Naive thymus-derived CD4-positive, alpha-beta T cell (primary cell): ENCODE measurements around the gene MR1. TPM values are rescaled to one million over a fixed set of nuclear protein-coding genes. Genes with fewer than 3 reads are reported as not detected.
A peak's percentile ranks its signal among the peaks of the same experiment; 100 is the strongest.

Experiments
- ATAC-seq: fragments of 150-1000 bp; cut with Tn5 transposase; 2 replicates; pipeline ENCODE4 v1.10.0; 2021; ENCODE audit warnings: mild to moderate bottlenecking, moderate library complexity
- CTCF ChIA-PET: fragments of 350-600 bp; sonication (Branson Sonifier 250); formaldehyde crosslinking; loops from one replicate; lab custom pipeline; 2021; ENCODE audit warnings: antibody characterized with exemption; lab: Charles Lee
- POLR2A ChIA-PET: fragments of 350-600 bp; sonication (Branson Sonifier 250); formaldehyde crosslinking; loops from one replicate; lab custom pipeline; 2021; ENCODE audit warnings: antibody characterized with exemption, inconsistent platforms; lab: Charles Lee
- DNase-seq, 9 donors: peaks; one replicate each; pipeline versions ENCODE4 v3.0.0 to v3.0.0-alpha.2; 2020 to 2022; ENCODE audit warnings: mixed read lengths in 1 of 9
- H3K27ac ChIP-seq: one replicate; pipeline ENCODE4 v1.7.0; 2013; ENCODE audit warnings: mild to moderate bottlenecking, low read depth, low read length, moderate library complexity
- H3K27me3 ChIP-seq, 2 donors: one replicate each; pipeline ENCODE4 v1.7.0; 2013; ENCODE audit warnings: low read length in 2 of 2, mild to moderate bottlenecking in 2 of 2, moderate library complexity in 2 of 2; ENCODE audit not compliant: control insufficient read depth in 2 of 2, insufficient read depth in 2 of 2
- H3K36me3 ChIP-seq, 3 experiments: 1 replicate in 2 of 3; 2 replicates in 1 of 3; pipeline ENCODE4 v1.7.0; 2013; ENCODE audit warnings: low read length in 3 of 3, mild to moderate bottlenecking in 3 of 3, moderate library complexity in 1 of 3; ENCODE audit not compliant: insufficient read depth in 3 of 3, control insufficient read depth in 2 of 3
- H3K4me1 ChIP-seq, 2 donors: one replicate each; pipeline ENCODE4 v1.7.0; 2013; ENCODE audit warnings: low read length in 2 of 2, mild to moderate bottlenecking in 2 of 2, moderate library complexity in 1 of 2; ENCODE audit not compliant: control insufficient read depth in 2 of 2, insufficient read depth in 2 of 2
- H3K4me3 ChIP-seq: 2 replicates; pipeline ENCODE4 v1.7.0; 2013; ENCODE audit warnings: mild to moderate bottlenecking, low read length
- H3K9me3 ChIP-seq, 3 experiments: 1 replicate in 2 of 3; 2 replicates in 1 of 3; pipeline ENCODE4 v1.7.0; 2013; ENCODE audit warnings: low read length in 3 of 3; ENCODE audit not compliant: control insufficient read depth in 2 of 3
- H3K27ac Mint-ChIP-seq, 9 donors: one replicate each; pipeline ENCODE4 v1.8.0; 2020 to 2022; ENCODE audit warnings: mixed read lengths in 9 of 9, mild to moderate bottlenecking in 8 of 9, moderate library complexity in 5 of 9, inconsistent platforms in 2 of 9
- H3K27me3 Mint-ChIP-seq, 5 donors: one replicate each; pipeline ENCODE4 v1.8.0; 2021 to 2022; ENCODE audit warnings: mixed read lengths in 5 of 5, mild to moderate bottlenecking in 1 of 5
- H3K36me3 Mint-ChIP-seq, 5 donors: one replicate each; pipeline ENCODE4 v1.8.0; 2020 to 2022; ENCODE audit warnings: mixed read lengths in 5 of 5, mild to moderate bottlenecking in 3 of 5, inconsistent platforms in 1 of 5
- H3K4me1 Mint-ChIP-seq, 7 donors: one replicate each; pipeline ENCODE4 v1.8.0; 2020 to 2022; ENCODE audit warnings: mixed read lengths in 7 of 7, mild to moderate bottlenecking in 3 of 7, inconsistent platforms in 1 of 7
- H3K4me3 Mint-ChIP-seq, 10 donors: one replicate each; pipeline ENCODE4 v1.8.0; 2020 to 2022; ENCODE audit warnings: mild to moderate bottlenecking in 10 of 10, mixed read lengths in 10 of 10, moderate library complexity in 6 of 10, inconsistent platforms in 2 of 10
- H3K9me3 Mint-ChIP-seq, 11 donors: one replicate each; pipeline ENCODE4 v1.8.0; 2020 to 2022; ENCODE audit warnings: mixed read lengths in 11 of 11, mild to moderate bottlenecking in 4 of 11, inconsistent platforms in 1 of 11, moderate library complexity in 1 of 11
- intact Hi-C, 2 donors: fragments of 100-400 bp; cut with micrococcal nuclease; formaldehyde crosslinking; loops; one replicate each; pipeline ENCODE4 v1.15.1; 2023
- polyA plus RNA-seq, 2 donors: library from polyadenylated mRNA; unstranded; fragments of 300-500 nt; fragmentation: Illumina TruSeq; gene quantifications; one replicate each; pipeline ENCODE4 v1.2.3, GENCODE V29; 2021
- total RNA-seq, 6 experiments: library from RNA in 5 of 6; stranded (reverse) in 5 of 6; gene quantifications; 1 replicate in 5 of 6; 2 replicates in 1 of 6; pipeline ENCODE4 v1.2.3 and lab custom pipeline; 2021 to 2026

MR1 gene
- total and polyA plus RNA-seq, 7 experiments from 2014 or later = 19.8 to 39.2 (median 29.8) TPM

- Histone ChIP-seq H3K9me3 (no peaks in the 10 kb centered on the region), H3K4me1 (peaks cover 22 to 27% of the 10 kb centered on the region in 2 donors), H3K27ac (no peak overlapping the region), H3K4me3 (no peak overlapping the region), H3K36me3 (no peaks in the 10 kb centered on the region), H3K27me3 (no peaks in the 10 kb centered on the region)
- DNase-seq (no peak), ATAC-seq (no peak)
- H3K4me1 Mint-ChIP-seq = peaks cover 35 to 81% (median 64%) of the 10 kb centered on the region in 7 donors
- ChIA-PET POLR2A (interaction anchor here (12.8 kb wide), 1 partner anchor 13 kb away, joined by 264 read pairs; the partner anchor contains the start of gene IER5), CTCF (no interaction called here)
- H3K27ac Mint-ChIP-seq = peak overlapping the region in 2 of 9 donors; percentile 5 to 13
- H3K27me3 Mint-ChIP-seq = peaks cover 0 to 6% (median 0%) of the 10 kb centered on the region in 5 donors
- peaks cover 0 to 3% (median 0%) of the 10 kb centered on the region in 11 donors for H3K9me3 Mint-ChIP-seq
- intact Hi-C loops = loop anchor here in 1 of 2 donors (5.0 to 10.0 kb wide), 3 partner anchors 949 to 1504 kb away; partner anchors contain the start of genes CEP350, QSOX1 and RGS16
- peaks cover 0 to 9% (median 0%) of the 10 kb centered on the region in 5 donors for H3K36me3 Mint-ChIP-seq
- peak overlapping the region in 1 of 10 donors; percentile 56 for H3K4me3 Mint-ChIP-seq
Measured at GRCh38 chr1:181100934-181101333, 67.2 kb downstream of the MR1 start.

GRCh38 chr1:181101581-181102226 lies 67.9 kb downstream of the MR1 start:
- Histone ChIP-seq H3K4me1 (peaks cover 25 to 31% of the 10 kb centered on the region in 2 donors), H3K9me3 (no peaks in the 10 kb centered on the region), H3K36me3 (no peaks in the 10 kb centered on the region), H3K27ac (no peak overlapping the region), H3K4me3 (no peak overlapping the region), H3K27me3 (no peaks in the 10 kb centered on the region)
- CTCF ChIA-PET = no interaction called here
- Mint-ChIP-seq H3K36me3 (peaks cover 0 to 6% (median 0%) of the 10 kb centered on the region in 5 donors), H3K27me3 (peaks cover 0 to 11% (median 0%) of the 10 kb centered on the region in 5 donors), H3K4me3 (peak overlapping the region in 1 of 10 donors; percentile 19), H3K4me1 (peaks cover 38 to 83% (median 63%) of the 10 kb centered on the region in 7 donors), H3K27ac (peak overlapping the region in 2 of 9 donors; percentile 13 to 79), H3K9me3 (peaks cover 0 to 3% (median 0%) of the 10 kb centered on the region in 11 donors)
- ATAC-seq = no peak
- POLR2A ChIA-PET = interaction anchor here (12.8 kb wide), 1 partner anchor 13 kb away, joined by 264 read pairs; the partner anchor contains the start of gene IER5
- intact Hi-C loops = loop anchor here in 1 of 2 donors (5.0 to 10.0 kb wide), 3 partner anchors 949 to 1503 kb away; partner anchors contain the start of genes CEP350, QSOX1 and RGS16
- no peak for DNase-seq

- POLR2A ChIA-PET = interaction anchor here (12.8 kb wide), 1 partner anchor 14 kb away, joined by 264 read pairs; the partner anchor contains the start of gene IER5
- CTCF ChIA-PET = interaction anchor here (0.5 to 0.8 kb wide), 2 partner anchors 42 to 220 kb away, joined by 3 to 5 read pairs; no protein-coding TSS in a partner anchor
Measured at GRCh38 chr1:181102841-181103240, 69.1 kb downstream of the MR1 start.

GRCh38 chr1:181103399-181103798 lies 69.6 kb downstream of the MR1 start:
- peaks cover 0 to 28% (median 0%) of the 10 kb centered on the region in 5 donors for H3K27me3 Mint-ChIP-seq
- no peak for DNase-seq
- no peaks in the 10 kb centered on the region for H3K27me3 ChIP-seq
- H3K9me3 ChIP-seq = no peaks in the 10 kb centered on the region
- peak overlapping the region in 8 of 10 donors; percentile 24 to 84 (median 48) for H3K4me3 Mint-ChIP-seq
- no peak for ATAC-seq
- intact Hi-C loops = loop anchor here in 1 of 2 donors (5.0 to 10.0 kb wide), 3 partner anchors 951 to 1501 kb away; partner anchors contain the start of genes CEP350, QSOX1 and RGS16
- ChIA-PET POLR2A (interaction anchor here (0.6 to 12.8 kb wide), 4 partner anchors 10 to 50 kb away, joined by 3 to 264 read pairs (median 4); partner anchors contain the start of gene IER5), CTCF (no interaction called here)
- peaks cover 33 to 90% (median 72%) of the 10 kb centered on the region in 7 donors for H3K4me1 Mint-ChIP-seq
- H3K4me3 ChIP-seq = no peak overlapping the region
- peaks cover 0 to 3% (median 0%) of the 10 kb centered on the region in 11 donors for H3K9me3 Mint-ChIP-seq
- peaks cover 0 to 4% (median 0%) of the 10 kb centered on the region in 5 donors for H3K36me3 Mint-ChIP-seq
- H3K4me1 ChIP-seq = peaks cover 25 to 31% of the 10 kb centered on the region in 2 donors
- no peaks in the 10 kb centered on the region for H3K36me3 ChIP-seq
- H3K27ac ChIP-seq = peak overlapping the region; percentile 22
- peak overlapping the region in 6 of 9 donors; percentile 6 to 90 (median 64) for H3K27ac Mint-ChIP-seq

More at GRCh38 chr1:181102841-181103240, 69.1 kb downstream of the MR1 start:
- Mint-ChIP-seq H3K4me3 (peak overlapping the region in 3 of 10 donors; percentile 6 to 42 (median 31)), H3K27ac (peak overlapping the region in 6 of 9 donors; percentile 0 to 79 (median 38)), H3K9me3 (peaks cover 0 to 3% (median 0%) of the 10 kb centered on the region in 11 donors), H3K27me3 (peaks cover 0 to 23% (median 0%) of the 10 kb centered on the region in 5 donors), H3K36me3 (peaks cover 0 to 6% (median 0%) of the 10 kb centered on the region in 5 donors), H3K4me1 (peaks cover 38 to 90% (median 69%) of the 10 kb centered on the region in 7 donors)
- Histone ChIP-seq H3K4me3 (no peak overlapping the region), H3K27me3 (no peaks in the 10 kb centered on the region), H3K9me3 (no peaks in the 10 kb centered on the region), H3K36me3 (no peaks in the 10 kb centered on the region), H3K27ac (no peak overlapping the region), H3K4me1 (peaks cover 25 to 31% of the 10 kb centered on the region in 2 donors)
- DNase-seq (no peak), ATAC-seq (no peak)
- intact Hi-C loops = loop anchor here in 1 of 2 donors (5.0 to 10.0 kb wide), 3 partner anchors 951 to 1502 kb away; partner anchors contain the start of genes CEP350, QSOX1 and RGS16

- H3K9me3 ChIP-seq = no peaks in the 10 kb centered on the region
- POLR2A ChIA-PET = interaction anchor here (0.6 to 12.8 kb wide), 12 partner anchors 8 to 294 kb away, joined by 3 to 264 read pairs (median 4); partner anchors contain the start of genes IER5, MR1 and STX6
Measured at GRCh38 chr1:181104042-181104789, 70.4 kb downstream of the MR1 start.

More at GRCh38 chr1:181104042-181104789, 70.4 kb downstream of the MR1 start:
- Histone ChIP-seq H3K4me1 (peaks cover 25 to 28% of the 10 kb centered on the region in 2 donors), H3K27me3 (no peaks in the 10 kb centered on the region), H3K27ac (peak overlapping the region; percentile 85), H3K36me3 (no peaks in the 10 kb centered on the region), H3K4me3 (peak overlapping the region; percentile 61)
- peaks cover 0 to 3% (median 0%) of the 10 kb centered on the region in 5 donors for H3K36me3 Mint-ChIP-seq
- peaks cover 0 to 3% (median 0%) of the 10 kb centered on the region in 11 donors for H3K9me3 Mint-ChIP-seq
- H3K4me1 Mint-ChIP-seq = peaks cover 33 to 88% (median 73%) of the 10 kb centered on the region in 7 donors
- peak overlapping the region; percentile 76 to 88 (median 84) for H3K4me3 Mint-ChIP-seq
- CTCF ChIA-PET = interaction anchor here (0.6 to 3.2 kb wide), 4 partner anchors 23 to 64 kb away, joined by 3 to 11 read pairs (median 3); no protein-coding TSS in a partner anchor
- ATAC-seq (peak; percentile 35), DNase-seq (peak in 2 of 9 donors; percentile 14 to 50)
- H3K27me3 Mint-ChIP-seq = peaks cover 0 to 32% (median 0%) of the 10 kb centered on the region in 5 donors
- peak overlapping the region; percentile 66 to 90 (median 81) for H3K27ac Mint-ChIP-seq
- intact Hi-C loops = loop anchor here (2.0 to 10.0 kb wide), 5 partner anchors 57 to 1501 kb away; partner anchors contain the start of genes CEP350 (in 1 of the 2), QSOX1 (in 1 of the 2), RGS16 (in 1 of the 2) and XPR1 (in 1 of the 2)
